Urothelium cell line (cell line): ENCODE results near the gene LRRIQ3.
A peak's percentile ranks its signal among the peaks of the same experiment; 100 is the strongest.

ENCODE experiments used
- DNase-seq: peaks from one replicate; pipeline ENCODE4 v3.0.0; 2011; ENCODE audit warnings: low spot score, mixed read lengths
- FAIRE-seq: peaks from 2 replicates; lab custom pipeline; 2011; peaks lifted over from hg19 to GRCh38; lab: Jason Lieb, UNC

Gene LRRIQ3

DNA sequence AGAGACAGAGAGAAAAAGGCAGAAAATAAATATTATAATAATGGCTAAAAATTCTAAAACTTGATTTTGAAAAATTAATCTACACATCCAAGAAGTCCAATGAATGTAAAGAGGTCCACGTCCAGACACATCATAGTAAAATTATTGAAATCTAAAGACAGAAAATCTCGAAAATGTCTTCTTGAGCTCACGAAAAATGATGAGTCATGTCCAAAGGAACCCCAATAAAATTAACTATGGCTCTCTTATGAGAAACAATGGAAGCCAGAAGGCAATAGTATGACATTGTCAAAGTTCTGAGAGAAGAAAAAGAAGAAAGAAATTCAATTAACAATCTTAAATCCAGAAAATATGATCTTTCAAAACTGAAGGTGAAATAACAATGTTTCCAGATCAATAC, 84.6 kb downstream of the LRRIQ3 start:
- DNase-seq (no peak), FAIRE-seq (no peak)

DNA sequence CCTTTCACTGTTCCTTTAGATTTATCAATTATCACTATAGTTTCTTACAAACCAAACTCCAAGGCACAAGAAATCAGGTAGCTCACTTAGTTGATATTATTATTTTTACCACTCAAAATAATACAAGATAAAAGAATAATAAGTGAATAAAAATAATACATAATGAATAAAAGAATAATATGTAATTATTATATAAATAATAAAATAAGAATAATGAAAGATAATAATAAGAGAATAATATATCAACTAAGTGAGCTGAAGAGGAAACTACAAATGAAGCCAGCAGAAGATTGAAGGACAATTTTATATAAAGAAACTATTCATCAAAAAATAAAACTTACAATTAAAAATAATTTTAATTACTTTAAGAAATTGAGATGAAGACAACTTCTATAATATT, 90.6 kb downstream of the LRRIQ3 start:
- no peak for DNase-seq
- FAIRE-seq: no peak

DNA sequence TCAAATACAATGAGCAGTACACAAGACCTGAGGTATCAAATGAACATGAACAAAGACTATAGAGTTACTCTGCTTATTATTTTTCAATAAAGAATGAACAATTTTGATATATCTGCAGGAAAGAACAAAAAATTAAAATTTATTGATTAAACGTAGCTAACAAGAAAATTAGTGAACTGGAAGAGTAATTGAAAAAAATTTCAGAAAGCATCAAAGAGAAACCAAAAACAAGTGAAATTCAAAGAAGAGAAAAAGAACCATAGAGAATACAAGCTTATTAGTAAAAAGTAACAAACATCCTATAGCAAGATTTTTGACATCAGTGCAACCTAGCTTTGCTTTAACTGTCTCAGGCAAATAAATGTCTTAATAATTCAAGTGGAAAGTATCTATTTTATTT, 106.6 kb downstream of the LRRIQ3 start:
- FAIRE-seq: no peak

DNA sequence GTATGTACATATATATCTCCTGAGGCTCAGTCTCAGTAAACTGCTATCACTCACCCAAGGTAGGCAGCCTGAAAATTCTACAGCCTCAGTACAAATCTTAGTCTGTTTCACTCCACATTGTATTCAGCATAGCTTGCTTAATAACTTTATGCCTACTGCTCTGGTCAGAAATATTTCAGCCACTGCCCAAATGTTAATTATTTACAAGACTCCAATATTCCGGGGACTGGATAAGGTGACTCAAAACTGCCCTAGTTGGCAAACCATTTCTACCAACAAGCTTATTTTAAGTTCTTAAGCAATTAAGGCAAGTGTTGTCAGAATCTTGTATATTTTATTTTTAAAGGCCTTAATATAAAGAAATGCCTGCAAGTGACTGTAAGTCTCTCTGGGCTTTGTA, 114.8 kb downstream of the LRRIQ3 start:
- FAIRE-seq: no peak
- no peak for DNase-seq

More for the DNA sequence above, 106.6 kb downstream of the LRRIQ3 start:
- DNase-seq: no peak

DNA sequence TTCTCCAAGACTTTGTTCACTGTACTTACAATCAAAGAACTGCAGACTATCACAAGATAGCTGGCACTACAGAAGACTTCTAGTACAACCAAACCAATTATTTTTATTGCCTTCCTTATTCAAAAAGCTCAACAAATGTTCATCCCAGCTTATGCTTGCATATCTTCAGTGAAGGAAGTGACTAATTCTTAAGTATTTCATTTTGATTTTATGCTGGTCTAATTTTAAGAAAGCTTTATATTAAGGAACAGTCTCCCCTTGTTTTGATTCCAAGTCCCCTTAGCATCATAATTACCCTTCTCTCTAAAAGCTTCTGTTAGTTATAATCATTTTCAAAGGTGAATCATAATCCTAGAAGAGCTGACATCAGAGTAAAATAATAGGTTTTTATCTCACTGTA, 132.9 kb downstream of the LRRIQ3 start:
- DNase-seq: no peak

DNA sequence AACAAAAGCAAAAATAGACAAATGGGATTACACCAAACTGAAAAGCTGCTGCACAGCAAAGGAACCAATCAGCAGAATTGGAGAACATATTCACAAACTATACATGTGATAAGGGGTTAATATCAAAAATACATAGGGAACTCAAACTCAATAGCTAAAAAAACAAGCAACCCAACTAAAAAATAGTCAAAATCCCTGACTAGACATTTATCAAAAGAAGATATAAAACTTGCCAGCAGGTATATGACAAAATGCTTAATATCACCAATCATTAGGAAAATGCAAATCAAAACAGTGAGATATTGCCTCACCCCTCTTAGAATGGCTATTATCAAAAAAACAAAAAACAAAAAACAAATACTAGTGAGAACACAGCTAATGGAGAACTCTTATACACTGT, 140.3 kb downstream of the LRRIQ3 start:
- DNase-seq: no peak
- no peak for FAIRE-seq

More for the DNA sequence above, 132.9 kb downstream of the LRRIQ3 start:
- FAIRE-seq: no peak

DNA sequence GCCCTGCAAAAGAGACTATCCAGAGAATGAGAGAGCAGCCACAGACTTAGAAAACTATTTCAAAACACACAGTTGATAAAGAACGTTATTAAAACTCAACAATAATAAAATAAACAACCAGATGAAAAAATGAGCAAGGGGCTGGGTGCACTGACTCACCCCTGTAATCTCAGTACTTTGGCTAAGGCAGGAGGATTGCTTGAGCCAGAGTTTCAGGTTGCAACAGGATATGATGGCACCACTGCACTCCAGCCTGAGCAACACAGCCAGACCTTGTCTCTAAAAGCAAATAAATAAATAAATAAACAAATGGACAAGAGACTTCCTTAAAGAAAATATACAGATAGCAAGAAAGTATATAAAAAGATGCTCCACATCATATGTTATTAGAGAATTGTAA, 144.6 kb downstream of the LRRIQ3 start:
- FAIRE-seq (no peak), DNase-seq (no peak)

DNA sequence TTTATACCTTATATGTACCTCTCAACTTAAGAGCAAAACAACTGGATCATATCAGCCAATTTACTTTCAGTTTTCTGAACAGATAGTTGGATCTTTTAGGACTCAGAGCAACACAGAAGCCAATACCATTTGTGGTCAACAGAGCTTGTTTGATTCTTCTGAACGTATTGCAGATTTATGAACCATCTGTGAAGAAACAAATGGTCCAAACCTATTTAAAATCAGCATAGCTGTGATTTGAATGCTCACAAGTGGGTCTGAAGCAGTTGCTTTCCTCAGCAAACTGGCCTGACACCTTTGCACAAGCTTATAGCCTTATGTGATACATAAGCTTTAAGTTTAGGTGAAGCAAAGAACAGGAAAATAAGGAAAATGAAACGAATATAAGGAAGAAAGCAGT, 147.6 kb downstream of the LRRIQ3 start:
- DNase-seq (no peak), FAIRE-seq (no peak)

DNA sequence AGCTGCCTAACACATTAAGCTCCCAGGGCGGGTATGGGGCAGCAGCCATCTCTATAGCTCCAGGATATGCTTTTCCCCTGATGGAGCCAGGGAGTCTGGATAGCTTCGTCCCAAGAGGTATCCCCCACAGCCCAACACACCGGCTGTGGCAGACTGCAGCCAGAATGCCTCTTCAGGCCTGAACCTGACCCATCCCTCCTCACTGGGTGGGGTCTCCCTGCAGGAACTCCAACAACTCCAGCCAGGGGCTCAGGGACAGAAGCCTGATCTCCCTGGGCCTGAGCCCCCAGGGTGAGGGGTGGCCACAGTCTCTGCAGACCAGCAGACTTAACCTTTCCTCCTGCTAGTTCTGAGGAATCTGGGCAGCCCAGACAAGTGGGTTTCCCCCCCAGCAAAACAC, 159.9 kb downstream of the LRRIQ3 start:
- DNase-seq (no peak), FAIRE-seq (no peak)

DNA sequence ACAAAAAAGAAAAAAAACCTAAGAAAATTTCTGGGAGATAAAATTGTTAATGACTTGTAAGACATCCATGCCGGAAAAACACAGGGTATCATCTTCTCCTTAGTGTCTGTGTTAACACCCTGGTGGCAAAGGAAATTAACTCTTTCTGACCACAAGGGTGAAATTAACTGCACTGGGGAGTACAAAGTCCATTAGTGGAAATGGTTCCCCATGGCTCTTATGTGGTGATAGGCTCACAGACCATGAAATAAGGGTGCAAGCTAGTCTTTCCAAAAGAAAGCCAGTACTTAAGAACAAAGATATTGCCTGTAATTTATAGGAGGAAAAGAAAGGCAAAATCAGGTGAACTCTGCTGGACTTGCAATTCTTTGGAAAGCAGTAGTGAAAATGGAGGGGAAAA, 185.4 kb downstream of the LRRIQ3 start:
- no peak for FAIRE-seq
- DNase-seq: no peak

DNA sequence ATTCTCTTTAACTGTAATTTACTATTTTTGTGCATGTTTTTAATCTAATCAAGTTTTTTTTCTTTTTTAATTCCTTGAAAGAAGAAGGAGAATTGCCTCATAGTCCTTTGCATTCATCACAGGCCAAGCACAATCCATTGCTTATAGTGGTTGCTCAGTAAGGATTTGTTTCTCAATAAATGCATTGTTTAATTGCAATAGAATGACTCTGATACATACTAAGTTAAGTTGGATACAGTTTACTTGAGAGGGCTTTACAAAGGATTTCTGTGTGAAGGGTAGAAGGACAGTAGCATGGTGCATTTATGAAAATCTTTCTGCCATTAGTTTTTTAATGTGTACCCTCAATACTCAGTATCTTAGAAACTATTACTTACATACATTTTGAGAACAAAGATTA, 186.2 kb downstream of the LRRIQ3 start:
- DNase-seq (no peak), FAIRE-seq (no peak)

DNA sequence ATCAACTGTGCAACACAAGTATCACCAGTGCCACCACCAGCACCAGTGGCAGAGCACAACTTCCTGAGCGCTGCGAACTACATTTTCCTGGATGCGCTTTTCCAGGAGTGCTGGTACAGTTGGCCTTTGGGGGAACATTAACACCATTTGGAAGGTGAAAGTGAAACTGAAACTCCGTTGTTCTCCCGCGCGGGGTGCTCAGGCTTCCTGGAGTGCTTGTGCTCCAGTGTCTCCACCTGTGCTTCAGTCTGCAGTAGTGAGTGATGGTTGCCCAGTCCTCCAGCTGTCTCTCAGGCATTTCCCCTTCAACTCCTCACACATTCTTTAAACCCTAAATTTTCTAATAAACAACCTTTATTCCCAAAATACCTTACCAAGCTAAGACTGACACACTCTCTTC, 187.8 kb downstream of the LRRIQ3 start:
- DNase-seq: peak; percentile 37
- no peak for FAIRE-seq

DNA sequence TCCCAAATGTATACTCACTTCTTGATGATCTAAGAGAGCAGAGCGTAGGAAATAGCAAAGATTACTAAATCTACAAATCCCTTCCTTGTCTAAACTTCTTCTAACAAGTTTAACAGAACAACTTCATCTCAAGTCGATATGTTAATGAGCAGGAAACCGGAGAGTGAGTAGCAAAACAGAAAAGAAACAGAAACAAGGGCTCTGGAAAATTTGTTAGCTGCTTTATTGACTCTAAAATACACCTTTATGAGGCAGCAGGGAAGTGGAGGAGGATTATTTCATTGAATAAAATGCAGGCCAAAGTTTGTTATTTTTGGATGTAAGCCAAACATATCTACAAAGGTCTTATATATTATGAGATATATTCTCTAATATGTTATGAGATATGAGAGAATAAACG, 192.4 kb downstream of the LRRIQ3 start:
- DNase-seq (no peak), FAIRE-seq (no peak)

DNA sequence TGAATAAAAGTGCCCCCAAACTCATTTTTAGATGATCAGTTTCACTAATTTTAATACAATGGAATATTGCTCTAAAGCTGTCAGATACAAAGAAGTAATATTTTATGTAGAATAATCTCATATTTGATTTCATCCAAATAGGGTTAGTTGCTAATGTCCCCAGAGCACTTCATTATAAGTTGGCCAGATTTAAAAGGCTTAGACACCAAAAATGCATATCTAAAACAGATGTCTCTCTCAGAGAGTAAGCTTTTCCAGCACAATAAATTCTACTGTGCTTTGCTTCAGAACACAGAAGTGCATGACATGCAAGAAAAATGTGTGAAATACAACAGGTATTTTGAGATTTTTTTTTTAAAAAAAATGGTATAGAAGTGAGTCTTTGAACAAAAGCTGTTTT, 194.2 kb downstream of the LRRIQ3 start:
- DNase-seq (no peak), FAIRE-seq (no peak)

DNA sequence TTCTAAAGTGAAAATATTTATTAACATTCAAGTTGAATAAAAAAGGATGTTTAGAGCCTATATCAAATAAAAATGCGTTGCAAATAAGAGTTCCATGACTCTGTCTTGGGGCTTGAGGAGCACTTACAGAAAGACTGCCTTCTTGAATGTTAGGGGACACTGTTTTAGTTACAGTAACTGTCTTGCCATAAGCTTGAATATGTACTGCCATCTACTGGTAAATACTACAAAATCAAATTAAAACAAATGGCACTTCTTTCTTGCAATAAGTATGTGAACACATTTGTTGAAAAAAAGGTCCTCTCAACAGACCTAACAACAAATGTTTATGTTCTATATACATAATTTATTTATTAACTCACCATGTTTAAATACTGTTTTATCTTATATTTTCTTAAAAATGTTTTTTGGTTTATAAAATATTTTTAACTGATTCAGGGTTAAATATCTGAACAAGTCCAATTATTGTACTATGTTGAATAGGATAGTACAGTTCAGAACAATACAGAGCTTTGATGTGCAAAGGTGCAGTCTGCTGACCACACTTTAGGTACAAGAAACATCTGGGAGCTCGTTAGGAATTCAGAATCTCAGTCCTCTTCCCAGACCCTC, 199.5 kb downstream of the LRRIQ3 start:
- FAIRE-seq (no peak), DNase-seq (peak; percentile 24)

DNA sequence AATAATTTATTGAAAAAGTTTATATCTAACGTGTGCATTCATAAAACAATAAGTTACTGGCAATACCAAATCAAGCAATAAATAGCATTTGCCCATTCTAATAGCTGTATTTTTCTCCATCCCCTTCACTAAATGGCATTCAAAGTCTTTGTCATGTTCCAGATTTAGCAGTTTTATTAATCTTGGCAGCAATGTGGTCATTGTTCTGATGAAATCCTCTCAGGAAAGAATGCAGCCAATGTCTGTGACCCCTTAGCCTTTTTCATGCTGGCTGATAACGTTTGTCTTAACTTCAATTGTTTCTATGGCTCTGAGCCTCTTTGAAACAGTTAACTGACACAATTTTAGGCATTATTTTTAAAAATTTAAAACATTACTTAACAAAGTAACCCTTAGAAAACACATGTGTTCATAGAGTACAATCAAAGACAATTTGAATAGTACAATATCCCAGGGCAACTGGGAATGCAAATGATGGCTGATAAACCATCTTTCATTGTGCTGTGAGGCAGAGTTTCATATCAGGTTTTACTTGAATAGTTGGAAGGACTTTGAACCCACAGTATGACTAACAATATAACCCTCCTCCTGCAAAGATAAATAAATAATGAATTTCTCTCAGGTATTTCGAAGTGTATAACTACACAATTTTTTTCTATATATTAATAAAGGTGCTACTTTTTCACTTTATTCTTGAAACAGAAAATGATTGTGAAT, 217.5 kb downstream of the LRRIQ3 start:
- DNase-seq: peak; percentile 11
- FAIRE-seq: no peak

DNA sequence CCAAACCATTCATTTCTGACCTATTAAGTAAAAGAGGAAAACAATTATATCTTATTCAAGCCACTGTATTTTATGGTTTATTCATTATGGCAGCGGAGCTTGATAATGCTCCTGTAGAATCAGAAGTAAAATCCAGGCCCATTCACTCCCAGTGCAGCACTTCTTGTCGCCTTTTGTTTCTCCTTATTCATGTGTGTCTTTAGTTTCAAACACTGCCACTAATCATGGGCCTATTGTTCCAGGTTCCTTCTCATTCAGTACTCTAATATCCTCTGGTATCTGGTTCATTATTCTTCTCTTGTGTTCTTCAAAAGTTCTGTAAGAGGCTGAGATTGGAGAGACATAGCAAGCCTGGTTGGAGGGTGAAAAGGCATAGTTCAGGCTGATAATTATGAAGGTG, 218.3 kb downstream of the LRRIQ3 start:
- FAIRE-seq (no peak), DNase-seq (no peak)

DNA sequence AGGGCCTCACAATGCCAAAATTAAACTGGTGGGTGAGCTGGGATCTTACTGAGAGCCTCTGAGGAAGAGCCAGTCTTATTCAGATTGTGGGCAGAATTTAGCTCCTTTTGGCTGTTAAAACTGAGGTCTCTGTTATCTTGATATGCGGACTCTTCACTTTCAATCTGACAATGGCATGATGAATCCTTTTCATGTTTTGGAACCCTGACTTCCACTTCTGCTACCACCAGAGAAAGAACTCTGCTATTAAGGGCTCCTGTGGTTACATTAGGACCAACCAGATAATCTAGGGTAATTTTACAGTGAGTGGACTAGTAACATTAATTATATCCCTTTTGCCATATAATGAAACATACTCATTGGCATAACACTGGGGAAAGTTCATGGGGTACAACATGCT, 219.0 kb downstream of the LRRIQ3 start:
- DNase-seq (no peak), FAIRE-seq (no peak)
